Right lung (tissue), 2 donors: ENCODE results near the gene TARP.

Source experiments
- DNase-seq, 2 donors: peaks; one replicate each; pipeline ENCODE4 v3.0.0-alpha.2; 2013

TARP gene

DNA sequence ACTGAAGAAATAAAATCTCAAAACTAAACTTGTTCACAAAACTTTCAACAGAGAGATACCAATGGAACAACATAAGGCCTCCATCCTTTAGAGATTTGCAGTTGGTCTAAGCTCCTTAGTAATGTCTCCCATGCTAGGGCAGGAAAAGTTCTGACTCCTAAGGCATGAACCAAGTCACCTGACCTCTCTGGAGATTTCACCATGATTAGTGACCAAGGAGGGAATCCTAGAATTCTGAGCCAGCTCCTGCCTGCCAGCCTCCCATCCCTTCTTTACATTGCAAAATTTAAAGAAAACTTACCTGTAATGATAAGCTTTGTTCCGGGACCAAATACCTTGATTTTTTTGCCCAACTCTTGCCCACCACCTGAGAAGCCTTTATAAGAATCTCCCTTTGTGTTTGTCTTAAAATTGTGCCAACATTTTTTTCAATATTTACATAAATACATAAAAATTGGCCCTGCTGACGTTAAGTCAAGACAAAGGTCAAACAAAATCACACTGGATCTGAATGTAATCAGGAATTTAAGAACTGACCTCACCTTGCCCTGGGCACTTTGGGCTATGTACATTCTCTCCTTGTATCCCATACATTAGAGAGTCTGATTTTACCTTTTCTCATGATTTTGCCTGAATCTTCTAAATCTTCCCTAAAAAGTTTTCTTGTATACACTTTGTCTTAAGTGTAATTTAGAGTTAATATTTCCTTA is at the start of gene TARP:
Gene TARP, minus strand, starts transcription at position 351 of the 710 bp plus-strand sequence.
- DNase-seq: no peak

DNA sequence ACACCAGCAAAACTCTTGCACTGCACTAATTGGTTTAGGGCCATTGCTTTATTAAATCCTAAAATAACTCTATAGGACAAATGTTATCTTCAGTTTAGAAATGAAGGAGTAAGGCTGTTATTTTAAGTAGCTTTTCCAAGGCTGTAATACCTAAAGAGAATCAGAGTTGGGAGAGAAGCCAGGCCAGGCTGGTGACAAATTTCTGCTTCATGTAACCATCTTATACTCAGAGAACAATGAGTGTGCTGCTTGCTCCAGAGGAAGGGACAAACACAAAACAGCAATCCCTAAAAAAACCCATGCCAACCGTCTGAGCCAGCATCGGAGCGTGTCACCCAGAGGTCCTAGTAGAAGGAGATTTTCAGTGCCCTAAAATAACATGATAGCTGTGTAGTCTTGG is 49.7 kb upstream of the TARP start:
- DNase-seq: no peak

DNA sequence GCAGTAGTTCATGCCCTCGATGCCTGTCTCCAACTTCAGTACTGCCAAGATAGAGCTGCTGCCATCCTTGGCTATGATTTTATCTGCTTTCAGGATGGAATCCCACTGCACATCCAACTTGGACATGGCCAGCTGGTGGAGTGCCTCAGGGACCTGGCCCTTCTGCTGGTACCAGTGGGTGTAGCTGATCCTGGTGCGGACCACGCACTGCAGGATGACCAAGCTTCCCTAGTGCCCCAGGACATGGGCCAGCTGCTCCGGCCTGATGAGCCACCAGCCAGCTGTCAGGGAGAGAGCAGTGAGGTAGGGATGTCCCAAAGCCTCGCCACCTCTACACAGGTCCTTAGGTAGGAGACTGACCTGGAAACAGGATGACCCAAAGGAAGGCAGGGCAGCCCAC is 49.0 kb upstream of the TARP start:
- no peak for DNase-seq

DNA sequence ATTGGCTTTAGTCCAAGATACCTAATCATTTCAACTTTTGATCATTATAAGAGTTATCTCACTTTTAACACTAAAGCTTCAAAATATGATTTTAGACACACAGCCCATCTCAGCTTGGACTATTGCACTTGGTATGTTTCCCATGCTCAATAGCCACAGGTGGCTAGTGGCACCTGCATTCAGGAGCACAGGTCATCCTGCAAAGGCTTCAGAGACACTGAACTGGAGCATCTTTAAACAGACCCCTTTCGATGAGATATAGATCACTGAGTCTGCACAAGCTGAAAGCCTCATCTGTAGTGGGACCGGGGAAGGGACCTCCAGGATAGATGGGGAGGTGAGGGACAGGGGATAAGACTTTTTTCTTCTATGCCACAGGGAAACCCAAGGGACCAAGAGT is 48.5 kb upstream of the TARP start:
- no peak for DNase-seq

DNA sequence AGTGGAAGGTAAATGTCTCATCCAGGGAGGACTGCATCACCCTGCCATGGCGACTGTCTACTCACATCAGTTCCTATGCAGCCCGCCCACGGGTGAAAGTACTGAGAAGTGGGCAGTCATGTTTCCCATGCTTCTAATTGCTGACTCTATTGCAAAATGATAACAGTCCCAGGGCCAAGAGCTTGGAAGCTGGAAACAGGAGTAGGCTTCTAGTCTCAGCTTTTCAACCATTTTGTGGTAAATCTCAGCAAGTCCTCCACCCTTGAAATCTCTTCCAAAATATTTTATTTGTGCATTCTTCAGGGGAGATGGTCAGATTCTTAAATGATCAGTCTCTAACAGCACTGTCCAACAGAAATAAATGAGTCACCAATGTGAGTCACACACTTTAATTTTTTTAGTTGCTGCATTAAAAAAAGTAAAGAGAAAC is 48.1 kb upstream of the TARP start:
- DNase-seq: no peak

DNA sequence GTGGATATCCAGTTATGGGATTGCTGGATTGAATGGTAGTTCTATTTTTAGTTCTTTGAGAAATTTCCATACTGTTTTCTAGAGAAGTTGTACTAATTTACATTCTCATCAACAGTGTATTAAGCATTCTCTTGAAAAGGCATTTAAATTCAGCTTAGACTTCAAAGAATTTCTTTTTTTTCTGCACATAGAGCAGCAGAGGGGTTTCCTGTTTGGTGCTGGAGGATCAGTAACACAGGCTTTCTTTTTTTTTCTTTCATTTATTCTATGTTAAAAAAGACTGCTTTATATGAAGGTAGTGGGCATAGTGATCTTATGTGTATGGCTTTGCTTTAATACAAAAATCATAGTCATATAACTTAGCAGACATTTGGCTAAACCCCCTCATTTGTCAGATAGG is 47.6 kb upstream of the TARP start:
- no peak for DNase-seq

DNA sequence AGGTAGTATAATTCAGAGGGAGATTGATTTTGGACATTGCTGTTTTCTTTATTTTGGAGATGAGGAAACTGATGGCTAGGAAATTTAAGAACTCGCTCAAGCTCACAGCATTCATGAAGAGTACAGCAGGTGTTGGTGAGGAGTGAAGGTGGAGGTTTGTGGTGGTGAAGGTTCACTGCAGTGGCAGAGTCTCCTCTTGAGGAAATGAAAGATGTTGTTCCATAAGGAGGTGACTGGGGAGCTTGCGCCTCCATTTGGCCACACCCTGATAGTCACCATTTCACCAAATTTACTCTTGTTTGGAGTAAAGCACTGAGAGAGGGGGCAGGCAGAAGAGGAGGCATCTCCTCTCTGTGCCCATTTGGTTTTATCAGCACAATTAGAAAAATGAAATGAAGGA is 46.4 kb upstream of the TARP start:
- DNase-seq: no peak

DNA sequence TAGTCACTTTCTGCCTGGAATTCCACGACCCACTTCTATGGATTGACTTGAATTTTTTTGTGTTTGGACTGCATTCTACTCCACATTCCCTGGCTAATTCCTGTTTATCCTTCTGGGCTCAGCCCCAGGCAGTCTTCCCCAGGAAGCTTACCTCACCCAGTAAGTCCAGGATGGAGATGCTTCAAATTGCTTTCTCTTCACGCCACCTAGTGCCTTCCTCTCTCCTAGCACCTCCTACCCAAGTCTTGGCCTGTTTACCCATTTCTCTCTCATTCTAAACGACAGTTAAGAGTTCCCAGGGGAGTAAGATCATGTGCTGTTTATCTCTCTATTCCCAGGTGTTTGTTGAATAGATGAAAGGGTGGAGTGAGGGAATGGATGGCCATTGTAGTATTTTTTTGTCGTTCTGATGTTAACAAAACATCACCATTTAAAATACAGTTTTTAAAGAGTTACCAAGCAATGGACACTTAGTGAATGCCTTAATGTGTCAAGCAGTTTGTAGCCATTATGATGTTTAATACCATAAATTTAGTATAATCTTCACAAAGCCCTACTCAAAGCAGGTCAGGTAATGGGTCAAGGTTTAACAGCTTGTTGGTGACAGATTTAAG is 45.5 kb upstream of the TARP start:
- peak in 1 of 2 donors; percentile 25 for DNase-seq

DNA sequence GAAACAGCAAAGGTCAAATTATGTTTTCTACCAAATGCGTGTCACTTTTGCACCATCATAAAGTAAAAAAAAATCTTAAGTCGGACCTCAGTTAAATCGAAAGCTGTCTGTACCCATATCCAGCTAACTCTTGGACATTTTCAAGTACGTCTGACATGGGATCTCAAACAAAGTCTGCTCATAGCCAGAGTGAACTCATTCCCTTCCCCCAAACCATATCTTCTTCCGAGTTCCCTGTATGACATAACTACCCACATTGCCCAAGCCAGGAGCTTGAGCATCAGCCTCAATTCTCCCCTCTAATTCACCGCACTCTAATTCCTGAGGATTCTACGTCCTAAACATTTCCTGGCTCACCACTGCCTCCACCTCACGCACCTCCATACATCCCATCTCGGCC is 44.8 kb upstream of the TARP start:
- DNase-seq: no peak

DNA sequence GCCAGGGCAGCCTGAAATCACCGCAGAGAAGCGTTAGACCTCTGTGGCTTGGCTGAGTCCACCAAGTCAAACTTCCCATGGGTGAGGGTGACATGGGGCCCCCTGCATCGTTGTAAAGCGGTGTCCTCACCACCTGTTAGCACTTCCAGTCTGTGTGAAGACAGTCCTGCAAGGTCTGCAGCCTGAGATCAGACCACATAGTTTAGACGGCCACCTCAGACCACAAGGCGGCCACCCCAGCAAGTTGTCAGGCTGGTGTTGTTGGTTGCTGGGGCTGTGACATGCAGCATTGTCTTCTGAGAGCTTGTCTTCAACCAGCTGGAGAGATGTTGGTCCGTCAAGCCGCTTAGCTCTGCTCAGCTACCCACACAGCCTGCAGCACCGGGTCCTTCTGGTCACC is 44.1 kb upstream of the TARP start:
- DNase-seq: no peak

DNA sequence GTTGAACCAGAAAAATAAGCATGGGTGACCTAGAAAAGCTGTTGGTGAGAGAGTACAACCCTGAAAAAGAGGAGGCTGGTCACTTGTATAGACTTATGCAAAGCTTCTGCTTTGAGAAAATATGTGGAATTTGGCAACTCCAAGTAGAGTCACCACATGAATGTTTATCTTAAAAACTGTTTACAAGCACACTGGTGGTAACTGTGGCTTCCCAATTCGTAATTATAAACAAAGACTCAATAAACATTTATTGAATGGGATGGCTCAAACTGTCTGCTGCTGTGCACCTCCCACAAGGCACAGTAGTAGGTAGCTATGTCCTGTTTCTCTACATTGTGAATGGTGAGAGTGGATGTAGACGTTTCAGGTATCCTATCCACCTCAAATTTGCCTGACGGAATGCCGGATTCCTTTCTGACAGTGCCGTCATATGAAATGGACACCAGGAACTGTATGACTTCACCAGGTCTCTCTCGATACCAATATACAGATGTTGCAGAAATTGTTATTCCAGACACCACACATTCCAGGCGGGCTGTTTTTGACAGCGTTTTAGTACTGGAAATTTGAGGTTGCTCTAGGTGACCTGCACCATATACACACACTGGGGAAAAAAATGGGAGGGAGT is 43.4 kb upstream of the TARP start:
- DNase-seq: no peak

DNA sequence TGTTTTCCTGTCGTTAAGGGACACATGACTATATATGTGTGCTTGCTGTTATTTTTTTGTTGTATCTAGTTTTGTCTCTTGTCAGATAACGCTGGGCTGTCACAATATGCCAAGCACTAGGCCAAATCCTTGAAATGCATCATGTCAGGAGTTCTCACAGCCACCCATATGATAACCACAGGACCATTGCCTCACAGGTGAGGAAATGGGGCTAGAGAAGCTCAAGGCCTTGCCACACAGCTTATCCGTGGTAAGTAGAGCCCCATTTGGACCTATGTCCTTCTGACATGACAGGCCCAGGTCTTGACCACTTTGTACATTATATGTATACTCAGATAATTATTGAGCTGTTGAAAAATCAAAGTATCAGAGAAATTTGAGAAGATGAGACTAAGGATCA is 42.0 kb upstream of the TARP start:
- DNase-seq: no peak

DNA sequence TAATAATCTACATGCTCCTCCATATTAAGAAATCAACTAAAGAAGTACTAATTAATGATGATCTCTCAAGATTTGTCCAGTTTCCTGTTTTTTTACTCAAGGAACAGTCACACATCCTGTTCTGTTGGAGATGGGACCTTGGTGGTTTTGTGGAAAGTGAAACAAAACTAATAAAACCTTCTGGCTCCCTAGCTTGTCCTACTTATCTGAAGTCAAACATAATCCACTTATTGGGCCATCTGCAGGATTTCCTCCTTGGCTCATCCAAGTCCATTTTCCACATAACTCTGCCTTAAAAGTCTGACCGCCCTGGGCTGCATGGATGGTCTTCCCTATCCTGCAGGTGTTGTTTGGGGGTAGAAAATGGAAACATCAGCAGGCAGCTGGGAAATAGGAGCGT is 39.4 kb upstream of the TARP start:
- no peak for DNase-seq

DNA sequence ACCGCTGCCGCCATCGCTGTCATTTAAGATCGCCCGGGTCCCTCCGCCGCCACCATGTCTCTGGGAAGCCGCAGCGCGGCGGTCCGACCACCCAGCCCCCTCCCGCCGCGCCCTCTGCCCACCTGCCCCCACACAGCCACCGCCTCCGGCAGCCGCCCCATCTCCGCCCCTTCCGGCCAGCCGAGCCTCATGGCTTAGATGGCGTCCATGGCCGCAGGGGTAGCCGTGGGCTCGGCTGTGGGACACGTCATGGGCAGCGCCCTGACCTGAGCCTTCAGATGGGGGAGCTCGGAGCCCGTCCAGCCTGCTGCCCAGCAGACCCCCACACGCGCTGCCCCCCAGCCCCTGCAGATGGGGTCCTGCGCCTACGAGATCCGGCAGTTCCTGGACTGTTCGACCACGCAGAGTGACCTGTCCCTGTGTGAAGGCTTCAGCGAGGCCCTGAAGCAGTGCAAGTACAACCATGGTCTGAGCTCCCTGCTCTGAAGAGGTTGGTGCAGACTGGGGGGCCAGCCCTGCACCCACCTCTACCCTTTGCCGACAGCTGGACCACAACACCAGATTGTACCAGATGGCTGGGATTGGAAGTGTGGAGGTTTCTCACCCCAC is 38.0 kb upstream of the TARP start:
- DNase-seq: no peak

DNA sequence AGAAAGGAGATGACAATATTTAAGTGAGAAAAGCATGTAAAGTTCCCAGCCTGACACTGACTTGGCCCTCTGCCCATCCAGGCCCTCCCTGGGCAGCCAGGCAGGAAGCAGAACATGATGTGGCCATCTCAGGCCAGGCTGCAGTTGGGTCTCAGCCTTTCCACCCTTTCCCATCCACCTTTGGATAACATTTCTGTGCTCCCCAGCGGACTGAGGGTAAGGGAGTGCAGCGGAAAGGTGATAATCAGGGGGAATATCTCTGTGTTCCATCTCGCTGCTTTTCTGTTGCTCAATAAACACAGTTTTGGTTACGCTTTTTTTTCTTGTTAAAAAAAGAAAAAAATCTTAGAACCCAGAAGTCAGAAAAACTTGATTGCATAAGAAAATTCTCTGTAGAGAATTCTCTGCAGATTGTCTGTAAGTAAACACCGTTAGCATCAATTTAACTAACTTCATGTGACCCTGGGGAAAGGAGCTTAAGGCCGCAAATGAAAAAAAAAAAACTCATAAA is 37.2 kb upstream of the TARP start:
- DNase-seq: peak in 1 of 2 donors; percentile 23

DNA sequence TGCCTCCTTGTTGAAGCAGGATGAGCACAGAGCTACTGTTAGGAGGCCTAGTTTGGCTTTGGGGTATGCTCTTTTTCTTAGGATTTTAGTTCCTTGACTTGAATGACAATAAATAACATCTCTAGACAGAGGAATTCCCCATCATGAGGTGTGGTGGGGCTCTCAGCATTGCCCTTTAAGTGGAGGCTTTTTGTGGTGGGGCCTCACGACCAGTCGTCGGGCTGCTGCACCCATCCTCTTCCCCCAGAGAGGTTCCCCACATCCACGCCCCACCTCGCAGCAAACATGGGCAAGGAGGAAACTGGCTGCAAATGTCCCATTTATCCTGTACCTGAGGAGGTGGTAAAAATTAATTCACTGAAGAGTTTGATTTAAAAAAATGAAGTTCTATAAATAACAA is 36.1 kb upstream of the TARP start:
- DNase-seq: no peak

DNA sequence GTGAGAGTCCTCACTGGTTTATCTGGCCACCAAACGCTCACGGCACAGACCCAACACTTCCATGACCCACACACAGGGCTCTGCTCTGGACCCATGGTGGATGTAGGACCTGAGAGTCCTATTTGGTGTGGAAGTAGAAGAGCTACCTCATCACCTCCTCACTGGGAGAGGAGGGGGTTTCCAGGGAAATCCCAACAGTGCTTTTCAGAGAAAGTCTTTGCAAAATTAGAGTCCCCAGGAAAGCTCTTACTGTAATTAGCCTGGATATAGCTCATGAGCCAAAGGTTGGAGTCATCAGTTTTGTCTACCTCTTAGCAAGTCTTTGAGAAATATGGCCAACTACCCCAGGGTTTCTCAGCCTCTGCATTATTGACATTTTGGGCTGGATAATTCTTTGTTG is 34.7 kb upstream of the TARP start:
- no peak for DNase-seq

DNA sequence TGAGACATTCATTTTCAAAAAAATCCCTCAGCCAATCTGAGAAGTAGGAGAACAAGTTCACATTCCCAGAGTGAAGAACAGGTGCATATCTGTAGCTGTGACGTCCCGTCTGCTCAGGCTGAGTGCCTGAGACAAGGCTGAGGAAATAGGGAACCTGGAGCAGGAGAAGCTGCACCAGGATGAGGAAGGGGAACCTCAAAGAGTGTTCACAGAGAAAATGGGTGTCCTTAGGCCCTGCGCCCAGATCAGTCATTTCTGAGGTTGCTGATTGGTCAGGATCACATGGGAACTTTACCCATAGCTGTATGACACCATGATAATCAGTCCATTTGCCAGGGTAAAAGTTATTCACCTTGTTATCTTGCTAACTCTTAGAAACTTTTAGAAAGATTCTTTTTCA is 34.2 kb upstream of the TARP start:
- no peak for DNase-seq

DNA sequence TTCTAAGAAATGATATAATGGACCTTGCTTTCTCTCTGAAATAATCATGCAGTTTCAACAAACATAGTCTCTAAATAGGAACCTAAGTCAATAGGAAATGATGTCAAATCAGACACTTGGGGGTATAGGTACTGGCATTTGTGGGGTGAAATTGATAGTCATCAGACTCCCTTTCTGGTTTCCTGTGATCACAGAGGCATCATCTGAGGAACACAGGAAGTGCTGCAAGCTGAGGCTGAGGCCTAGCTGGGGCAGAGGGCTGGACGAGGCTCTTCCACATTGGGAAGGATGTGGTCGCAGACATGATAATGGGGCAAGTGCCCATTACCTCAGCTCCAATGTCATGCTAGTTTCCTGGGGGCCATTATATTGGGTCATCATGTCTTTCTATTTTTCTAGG is 33.5 kb upstream of the TARP start:
- DNase-seq: no peak

DNA sequence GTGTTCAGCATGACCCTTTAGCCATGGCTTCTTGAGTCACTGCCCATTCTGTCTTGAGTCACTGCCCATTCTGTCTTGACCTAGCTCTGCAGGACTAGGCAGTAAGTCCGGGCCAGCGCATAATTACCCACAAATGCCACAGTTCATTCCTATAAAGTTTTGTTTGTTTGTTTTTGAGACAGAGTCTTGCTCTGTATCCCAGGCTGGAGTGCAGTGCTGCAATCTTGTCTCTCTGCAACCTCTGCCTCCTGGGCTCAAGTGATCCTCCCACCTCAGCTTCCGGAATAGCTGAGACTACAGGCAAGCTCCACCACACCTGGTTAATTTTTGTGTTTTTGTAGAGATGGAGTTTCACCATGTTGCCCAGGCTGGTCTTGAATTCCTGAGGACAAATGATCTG is 32.7 kb upstream of the TARP start:
- no peak for DNase-seq

DNA sequence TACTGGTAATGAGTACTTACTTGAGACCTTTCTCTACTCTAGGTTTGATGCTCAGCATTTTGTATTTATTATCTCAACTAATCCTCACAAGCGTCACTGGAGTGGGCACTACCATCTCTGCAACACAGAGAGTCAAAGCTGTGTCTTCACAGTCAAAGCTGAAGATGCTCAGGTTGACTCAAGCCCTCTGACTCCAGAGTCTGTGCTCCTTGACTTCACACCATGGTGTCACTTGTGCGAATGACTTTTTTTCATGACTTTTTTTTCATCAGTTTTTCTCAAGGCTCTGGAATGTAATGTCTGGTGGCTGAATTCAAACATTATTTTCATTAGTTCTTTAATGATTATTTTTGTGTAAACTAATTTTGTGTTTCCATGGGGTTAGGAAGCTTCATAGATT is 30.4 kb upstream of the TARP start:
- DNase-seq: no peak

DNA sequence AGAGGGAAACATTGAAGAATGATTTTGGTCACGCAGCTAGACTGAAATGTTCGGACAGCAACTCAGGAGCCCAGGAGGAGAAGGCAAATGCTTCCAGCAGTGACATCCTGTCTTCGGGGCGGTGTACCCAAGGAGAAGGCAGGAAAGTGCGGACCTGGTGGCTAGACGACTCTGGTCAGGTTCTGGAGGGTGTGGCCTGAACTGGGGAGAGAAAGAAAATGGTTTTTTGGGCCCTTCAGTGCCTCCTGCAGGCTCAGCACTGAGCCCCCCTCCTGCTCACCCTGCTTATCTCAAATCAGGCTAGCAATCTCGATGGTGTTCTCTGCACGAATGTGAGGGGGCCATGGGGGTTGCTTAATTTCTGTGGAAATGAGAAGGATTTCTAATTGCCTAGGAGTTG is 26.7 kb upstream of the TARP start:
- DNase-seq: no peak
